PFSK-1 (cell line): ENCODE results near the gene SND1.

ENCODE experiments used
- FOXP2 ChIP-seq: optimal IDR thresholded peaks from 2 replicates; pipeline ENCODE3; 2011; ENCODE audit warnings: borderline replicate concordance, control low read depth, inconsistent platforms; ENCODE audit not compliant: insufficient read depth; ENCODE audit errors: extremely low read length, extremely low read depth
- POLR2AphosphoS5 ChIP-seq: IDR thresholded peaks from 2 replicates; pipeline ENCODE4 v1.6.1; 2012; ENCODE audit warnings: low read depth, mild to moderate bottlenecking, control low read depth, low read length, moderate library complexity
- SIN3A ChIP-seq: IDR thresholded peaks from 2 replicates; pipeline ENCODE4 v1.6.1; 2012; ENCODE audit warnings: mild to moderate bottlenecking, low read length, moderate library complexity, borderline replicate concordance; ENCODE audit not compliant: insufficient read depth
- TAF1 ChIP-seq: IDR thresholded peaks from 2 replicates; pipeline ENCODE4 v1.6.1; 2012; ENCODE audit warnings: low read length, control low read depth, borderline replicate concordance; ENCODE audit not compliant: insufficient read depth
- TF ChIP-seq, protein P1 (sequence below), 2 experiments: IDR thresholded peaks; 2 replicates each; pipeline versions ENCODE4 v1.6.1 to v1.8.0; 2011 to 2012; ENCODE audit warnings: low read depth in 2 of 2, low read length in 2 of 2, control low read depth in 1 of 2, inconsistent platforms in 1 of 2, mild to moderate bottlenecking in 1 of 2, moderate library complexity in 1 of 2; ENCODE audit not compliant: insufficient read depth in 1 of 2

GRCh38 chr7:127899411-127899810 lies 247.4 kb downstream of the SND1 start:
- no peak for TF ChIP-seq POLR2AphosphoS5
- no peak for TF ChIP-seq TAF1
- TF ChIP-seq, protein P1, sequence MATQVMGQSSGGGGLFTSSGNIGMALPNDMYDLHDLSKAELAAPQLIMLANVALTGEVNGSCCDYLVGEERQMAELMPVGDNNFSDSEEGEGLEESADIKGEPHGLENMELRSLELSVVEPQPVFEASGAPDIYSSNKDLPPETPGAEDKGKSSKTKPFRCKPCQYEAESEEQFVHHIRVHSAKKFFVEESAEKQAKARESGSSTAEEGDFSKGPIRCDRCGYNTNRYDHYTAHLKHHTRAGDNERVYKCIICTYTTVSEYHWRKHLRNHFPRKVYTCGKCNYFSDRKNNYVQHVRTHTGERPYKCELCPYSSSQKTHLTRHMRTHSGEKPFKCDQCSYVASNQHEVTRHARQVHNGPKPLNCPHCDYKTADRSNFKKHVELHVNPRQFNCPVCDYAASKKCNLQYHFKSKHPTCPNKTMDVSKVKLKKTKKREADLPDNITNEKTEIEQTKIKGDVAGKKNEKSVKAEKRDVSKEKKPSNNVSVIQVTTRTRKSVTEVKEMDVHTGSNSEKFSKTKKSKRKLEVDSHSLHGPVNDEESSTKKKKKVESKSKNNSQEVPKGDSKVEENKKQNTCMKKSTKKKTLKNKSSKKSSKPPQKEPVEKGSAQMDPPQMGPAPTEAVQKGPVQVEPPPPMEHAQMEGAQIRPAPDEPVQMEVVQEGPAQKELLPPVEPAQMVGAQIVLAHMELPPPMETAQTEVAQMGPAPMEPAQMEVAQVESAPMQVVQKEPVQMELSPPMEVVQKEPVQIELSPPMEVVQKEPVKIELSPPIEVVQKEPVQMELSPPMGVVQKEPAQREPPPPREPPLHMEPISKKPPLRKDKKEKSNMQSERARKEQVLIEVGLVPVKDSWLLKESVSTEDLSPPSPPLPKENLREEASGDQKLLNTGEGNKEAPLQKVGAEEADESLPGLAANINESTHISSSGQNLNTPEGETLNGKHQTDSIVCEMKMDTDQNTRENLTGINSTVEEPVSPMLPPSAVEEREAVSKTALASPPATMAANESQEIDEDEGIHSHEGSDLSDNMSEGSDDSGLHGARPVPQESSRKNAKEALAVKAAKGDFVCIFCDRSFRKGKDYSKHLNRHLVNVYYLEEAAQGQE (IDR thresholded peaks at IDR 0.05; ENCODE audit: insufficient read depth in 1 of 2, low read depth in 2 of 2, low read length in 2 of 2) = no peak
- TF ChIP-seq SIN3A = no peak
- no peak for TF ChIP-seq FOXP2
